ENCODE data around the gene ATP13A2.
"Not testable (repeated sequence)": the region's sequence is repeated elsewhere in the genome, so short reads cannot be mapped to it uniquely, and the experiment has no call there.

ATP13A2 gene

GRCh38 chr1:16969651-16970050 is 42.1 kb downstream of the ATP13A2 start:
- no peak for DNase-seq (ENCODE audit: low read depth)
- no peak for TF ChIP-seq CTCF (IDR thresholded peaks at IDR 0.05; ENCODE audit: control insufficient read depth, extremely low read depth, insufficient read depth)
- H3K4me3 ChIP-seq (ENCODE audit: low read depth, low read length) = no peak overlapping the region

GRCh38 chr1:16969057-16969611 is 42.6 kb downstream of the ATP13A2 start:
- no peak for TF ChIP-seq CTCF (IDR thresholded peaks at IDR 0.05; ENCODE audit: control insufficient read depth, extremely low read depth, insufficient read depth)
- no peak overlapping the region for H3K4me3 ChIP-seq (ENCODE audit: low read depth, low read length)
- DNase-seq (ENCODE audit: low read depth) = no peak

- TF ChIP-seq CTCF (IDR thresholded peaks at IDR 0.05; ENCODE audit: control insufficient read depth, extremely low read depth, insufficient read depth) = no peak
- DNase-seq (ENCODE audit: low read depth) = no peak
- H3K4me3 ChIP-seq (ENCODE audit: low read depth, low read length) = no peak overlapping the region
Measured at GRCh38 chr1:16968372-16968771, 43.4 kb downstream of the ATP13A2 start.

GRCh38 chr1:16967962-16968361 is 43.8 kb downstream of the ATP13A2 start:
- DNase-seq (ENCODE audit: low read depth) = no peak
- TF ChIP-seq CTCF (IDR thresholded peaks at IDR 0.05; ENCODE audit: control insufficient read depth, extremely low read depth, insufficient read depth) = no peak
- H3K4me3 ChIP-seq (ENCODE audit: low read depth, low read length) = no peak overlapping the region

GRCh38 chr1:16967095-16967575 is 44.6 kb downstream of the ATP13A2 start:
- no peak for DNase-seq (ENCODE audit: low read depth)
- no peak for TF ChIP-seq CTCF (IDR thresholded peaks at IDR 0.05; ENCODE audit: control insufficient read depth, extremely low read depth, insufficient read depth)
- H3K4me3 ChIP-seq (ENCODE audit: low read depth, low read length) = no peak overlapping the region

GRCh38 chr1:16966282-16966681 is 45.4 kb downstream of the ATP13A2 start:
- H3K4me3 ChIP-seq (ENCODE audit: low read depth, low read length) = no peak overlapping the region
- DNase-seq (ENCODE audit: low read depth) = no peak
- TF ChIP-seq CTCF (IDR thresholded peaks at IDR 0.05; ENCODE audit: control insufficient read depth, extremely low read depth, insufficient read depth) = no peak

- H3K4me3 ChIP-seq (ENCODE audit: low read depth, low read length) = no peak overlapping the region
- TF ChIP-seq CTCF (IDR thresholded peaks at IDR 0.05; ENCODE audit: control insufficient read depth, extremely low read depth, insufficient read depth) = no peak
- no peak for DNase-seq (ENCODE audit: low read depth)
Measured at GRCh38 chr1:16965486-16966067, 46.2 kb downstream of the ATP13A2 start.

- not testable (repeated sequence) for DNase-seq (ENCODE audit: low read depth); H3K4me3 ChIP-seq (ENCODE audit: low read depth, low read length)
Measured at GRCh38 chr1:16964169-16964568, 47.6 kb downstream of the ATP13A2 start.
